ENCODE data around the gene SH3GLB1. TPM values are rescaled to one million over a fixed set of nuclear protein-coding genes. Genes with fewer than 3 reads are reported as not detected.
"Not testable (repeated sequence)": the region's sequence is repeated elsewhere in the genome, so short reads cannot be mapped to it uniquely, and the experiment has no call there.

Gene SH3GLB1
- total RNA-seq (ENCODE audit: low replicate concordance), result 85.3 and 89.5 TPM in 2 replicates

GRCh38 chr1:86704458-86704971 is at the start of gene SH3GLB1:
Gene SH3GLB1 (plus strand): TSS chr1:86704576. CDS start chr1:86704900, 324 bp downstream.
- peak; percentile 82 for TF ChIP-seq CTCF (IDR thresholded peaks at IDR 0.05; ENCODE audit: insufficient read depth, low read length)
- DNase-seq (ENCODE audit: low read depth), result peak; percentile 84
- peak within 1 kb of the TSS; percentile 87 for H3K4me3 ChIP-seq (ENCODE audit: low read depth, low read length)

- DNase-seq (ENCODE audit: low read depth); H3K4me3 ChIP-seq (ENCODE audit: low read depth, low read length): not testable (repeated sequence)
These were observed 46.0 kb upstream of the SH3GLB1 start for GRCh38 chr1:86658381-86658780.

- TF ChIP-seq CTCF (IDR thresholded peaks at IDR 0.05; ENCODE audit: insufficient read depth, low read length), result no peak
- no peak overlapping the region for H3K4me3 ChIP-seq (ENCODE audit: low read depth, low read length)
- no peak for DNase-seq (ENCODE audit: low read depth)
These were observed 38.0 kb upstream of the SH3GLB1 start for GRCh38 chr1:86666368-86666767.

- no peak for TF ChIP-seq CTCF (IDR thresholded peaks at IDR 0.05; ENCODE audit: insufficient read depth, low read length)
- H3K4me3 ChIP-seq (ENCODE audit: low read depth, low read length), result no peak overlapping the region
- DNase-seq (ENCODE audit: low read depth), result peak; percentile 66
These were observed 16.8 kb upstream of the SH3GLB1 start for GRCh38 chr1:86687595-86687994.

- TF ChIP-seq CTCF (IDR thresholded peaks at IDR 0.05; ENCODE audit: insufficient read depth, low read length), result no peak
- no peak for DNase-seq (ENCODE audit: low read depth)
- no peak overlapping the region for H3K4me3 ChIP-seq (ENCODE audit: low read depth, low read length)
These were observed 11.7 kb upstream of the SH3GLB1 start for GRCh38 chr1:86692641-86693040.

GRCh38 chr1:86695400-86695799 is 9.0 kb upstream of the SH3GLB1 start:
- DNase-seq (ENCODE audit: low read depth), result no peak
- H3K4me3 ChIP-seq (ENCODE audit: low read depth, low read length), result no peak overlapping the region

GRCh38 chr1:86696522-86696921 is 7.9 kb upstream of the SH3GLB1 start:
- H3K4me3 ChIP-seq (ENCODE audit: low read depth, low read length), result no peak overlapping the region
- DNase-seq (ENCODE audit: low read depth), result peak; percentile 55
- TF ChIP-seq CTCF (IDR thresholded peaks at IDR 0.05; ENCODE audit: insufficient read depth, low read length), result no peak

More at GRCh38 chr1:86695400-86695799, 9.0 kb upstream of the SH3GLB1 start:
- no peak for TF ChIP-seq CTCF (IDR thresholded peaks at IDR 0.05; ENCODE audit: insufficient read depth, low read length)

Measured in fibroblast of the aortic adventitia (primary cell).